Lung (tissue), 12 donors: ENCODE results near the gene SMPX. TPM values are rescaled to one million over a fixed set of nuclear protein-coding genes. Genes with fewer than 3 reads are reported as not detected.

ENCODE experiments used
- ATAC-seq: fragments of 200-7000 bp; cut with Tn5 transposase; one replicate; pipeline ENCODE4 v1.9.1; 2020; ENCODE audit warnings: moderate number of reproducible peaks; ENCODE audit not compliant: insufficient read depth, low FRiP score
- DNase-seq, 3 donors: peaks; one replicate each; pipeline ENCODE4 v3.0.0-alpha.2; 2013 to 2017
- H3K27ac ChIP-seq, 2 donors: one replicate each; pipeline ENCODE4 v1.5.1; 2013; ENCODE audit warnings: mild to moderate bottlenecking in 2 of 2, moderate library complexity in 2 of 2, control low read depth in 1 of 2, inconsistent platforms in 1 of 2, low read depth in 1 of 2, low read length in 1 of 2
- H3K27me3 ChIP-seq, 3 donors: one replicate each; pipeline ENCODE4 v1.5.1; 2013; ENCODE audit warnings: low read length in 2 of 3; ENCODE audit not compliant: control insufficient read depth in 3 of 3, insufficient read depth in 3 of 3
- H3K36me3 ChIP-seq, 4 donors: one replicate each; pipeline ENCODE4 v1.5.1; 2013; ENCODE audit warnings: low read length in 4 of 4, mild to moderate bottlenecking in 1 of 4, moderate library complexity in 1 of 4; ENCODE audit not compliant: control insufficient read depth in 4 of 4, insufficient read depth in 4 of 4
- H3K4me1 ChIP-seq, 5 donors: one replicate each; pipeline ENCODE4 v1.5.1; 2013; ENCODE audit warnings: low read length in 5 of 5, mild to moderate bottlenecking in 2 of 5, moderate library complexity in 1 of 5; ENCODE audit not compliant: control insufficient read depth in 5 of 5, insufficient read depth in 5 of 5
- H3K4me3 ChIP-seq: one replicate; pipeline ENCODE4 v1.5.1; 2013; ENCODE audit warnings: mild to moderate bottlenecking, control low read depth, moderate library complexity
- H3K9ac ChIP-seq, 2 donors: one replicate each; pipeline ENCODE4 v1.5.1; 2013; ENCODE audit warnings: low read length in 2 of 2, control low read depth in 1 of 2; ENCODE audit not compliant: insufficient read depth in 1 of 2
- H3K9me3 ChIP-seq, 4 donors: one replicate each; pipeline ENCODE4 v1.5.1; 2013; ENCODE audit warnings: low read length in 3 of 4, mild to moderate bottlenecking in 1 of 4, moderate library complexity in 1 of 4; ENCODE audit not compliant: control insufficient read depth in 4 of 4, insufficient read depth in 3 of 4
- CTCF ChIP-seq: IDR thresholded peaks from 2 replicates; pipeline ENCODE4 v1.5.1; 2012; ENCODE audit warnings: mild to moderate bottlenecking; ENCODE audit errors: control extremely low read depth, extremely low read depth
- WGBS, 2 donors: extraction: QIAGEN DNeasy Blood & Tissue Kit; methylation state at CpG; one replicate each; pipeline ENCODE4 v1.1.7; 2013; 5-methylcytosine and 5-hydroxymethylcytosine counted together
- polyA plus RNA-seq, 2 donors: library from polyadenylated mRNA; stranded (reverse); fragments of 200-250 nt; gene quantifications; one replicate each; pipeline ENCODE4 v1.2.1, GENCODE V29; 2013
- total RNA-seq, 2 donors: library from RNA; depleted of rRNA in 1 of 2; stranded (reverse); fragments of >200 nt in 1 of 2; gene quantifications; one replicate each; pipeline ENCODE4 v1.2.1, GENCODE V29; 2014 to 2021
- donor health status: control.
- donor health status: control.
- donor health status: Bipolar disorder and iron deficiency.
- donor health status: healthy.
- donor health status: DM: yes; HTN: yes; CAD: no.

SMPX gene
- total and polyA plus RNA-seq, 4 donors = 0.08 to 2.3 TPM; not detected in 2

- DNase-seq = peak; percentile 30 to 73 (median 72)
- 68 to 83% methylated on average over 1 of the region's 1 CpG for WGBS, 2 donors
- no peak for TF ChIP-seq CTCF
- Histone ChIP-seq H3K9ac (no peak overlapping the region), H3K36me3 (no peaks in the 10 kb centered on the region), H3K4me3 (no peak overlapping the region), H3K4me1 (peaks cover 0 to 19% (median 7%) of the 10 kb centered on the region in 5 donors), H3K9me3 (no peaks in the 10 kb centered on the region), H3K27me3 (peaks cover 0 to 32% (median 12%) of the 10 kb centered on the region in 3 donors), H3K27ac (no peak overlapping the region)
- no peak for ATAC-seq
Observed at GRCh38 chrX:21740329-21741274, 17.3 kb downstream of the SMPX start.

GRCh38 chrX:21738950-21739287, 19.0 kb downstream of the SMPX start:
- H3K9me3 ChIP-seq = no peaks in the 10 kb centered on the region
- 72 to 78% methylated on average over 4 of the region's 4 CpGs for WGBS, 2 donors
- no peak overlapping the region for H3K9ac ChIP-seq
- H3K27me3 ChIP-seq = peaks cover 0 to 32% (median 12%) of the 10 kb centered on the region in 3 donors
- H3K4me1 ChIP-seq = peaks cover 0 to 19% (median 7%) of the 10 kb centered on the region in 5 donors
- DNase-seq (no peak), ATAC-seq (no peak)
- TF ChIP-seq CTCF = no peak
- H3K4me3 ChIP-seq = no peak overlapping the region
- H3K27ac ChIP-seq = no peak overlapping the region
- no peaks in the 10 kb centered on the region for H3K36me3 ChIP-seq

GRCh38 chrX:21738210-21738949, 19.5 kb downstream of the SMPX start:
- peak; percentile 51 to 66 (median 62) for DNase-seq
- Histone ChIP-seq H3K9ac (no peak overlapping the region), H3K27me3 (peaks cover 0 to 30% (median 11%) of the 10 kb centered on the region in 3 donors), H3K36me3 (no peaks in the 10 kb centered on the region), H3K4me3 (no peak overlapping the region), H3K9me3 (no peaks in the 10 kb centered on the region), H3K27ac (no peak overlapping the region), H3K4me1 (peaks cover 0 to 19% (median 7%) of the 10 kb centered on the region in 5 donors)
- no peak for ATAC-seq
- WGBS, 2 donors = 45 to 57% methylated on average over 11 to 15 of the region's 15 CpGs
- TF ChIP-seq CTCF = no peak
